Adrenal gland (tissue), 12 donors: Measurements from ENCODE around the gene CDK6. TPM values are rescaled to one million over a fixed set of nuclear protein-coding genes. Genes with fewer than 3 reads are reported as not detected.
"Not testable (repeated sequence)": the region's sequence is repeated elsewhere in the genome, so short reads cannot be mapped to it uniquely, and the experiment has no call there.

ENCODE experiments used
- DNase-seq, 7 donors: peaks; one replicate each; pipeline ENCODE4 v3.0.0-alpha.2; 2019 to 2020
- H3K27ac ChIP-seq, 5 donors: fragments of 200-600 bp; sonication (generic) in 4 of 5; 1 replicate in 3 of 5; 2 replicates in 2 of 5; pipeline versions ENCODE4 v1.5.1 to v1.8.0; 2016 to 2020; ENCODE audit warnings: mild to moderate bottlenecking in 1 of 5
- H3K27me3 ChIP-seq: fragments of 200-600 bp; 2 replicates; pipeline ENCODE4 v1.8.0; 2021
- H3K36me3 ChIP-seq, 2 donors: fragments of 200-600 bp; replicated peaks in 1 of 2; 1 replicate in 1 of 2; 2 replicates in 1 of 2; pipeline versions ENCODE4 v1.5.1 to v1.8.0; 2018 to 2022
- H3K4me1 ChIP-seq, 2 donors: fragments of 200-600 bp; replicated peaks in 1 of 2; 1 replicate in 1 of 2; 2 replicates in 1 of 2; pipeline versions ENCODE4 v1.5.1 to v1.8.0; 2018 to 2021
- H3K4me3 ChIP-seq, 4 donors: fragments of 200-600 bp; sonication (generic) in 3 of 4; one replicate each; pipeline ENCODE4 v1.5.1; 2016 to 2018
- H3K9me3 ChIP-seq, 3 donors: fragments of 200-600 bp; sonication (generic) in 1 of 3; replicated peaks in 1 of 3; 1 replicate in 2 of 3; 2 replicates in 1 of 3; pipeline versions ENCODE4 v1.5.1 to v1.8.0; 2016 to 2021
- CTCF ChIP-seq, 6 experiments: fragments of 450-650 bp in 4 of 6; fragments of 200-600 bp in 2 of 6; sonication (generic) in 1 of 6; IDR thresholded peaks; 1 replicate in 5 of 6; 2 replicates in 1 of 6; pipeline versions ENCODE4 v1.5.1 to v1.8.0; 2016 to 2021; ENCODE audit warnings: antibody characterized with exemption in 6 of 6, mild to moderate bottlenecking in 2 of 6, moderate library complexity in 1 of 6
- POLR2A ChIP-seq, 2 donors: fragments of 450-650 bp; IDR thresholded peaks; one replicate each; pipeline ENCODE4 v1.6.1; 2017; ENCODE audit warnings: antibody characterized with exemption in 2 of 2, mild to moderate bottlenecking in 2 of 2, moderate library complexity in 1 of 2
- WGBS, 4 donors: extraction: QIAGEN DNeasy Blood & Tissue Kit in 2 of 4; methylation state at CpG; one replicate each; pipeline versions ENCODE4 v1.1.5 to v1.1.7; 2013 to 2017; 5-methylcytosine and 5-hydroxymethylcytosine counted together
- intact Hi-C, 2 donors: fragments of 100-400 bp; cut with DNase I; formaldehyde crosslinking; loops; one replicate each; pipeline versions ENCODE4 v1.14.1 to v1.15.0; 2022 to 2023
- polyA plus RNA-seq, 3 donors: library from polyadenylated mRNA; stranded (reverse); fragments of 200-250 nt in 2 of 3; fragments of 350-450 nt in 1 of 3; fragmentation: Illumina TruSeq in 1 of 3; extraction: RNeasy Lipid Tissue Mini Kit (QIAGEN cat#74804) in 1 of 3; gene quantifications; one replicate each; pipeline ENCODE4 v1.2.3, GENCODE V29; 2013 to 2014
- total RNA-seq, 9 donors: library from RNA; depleted of rRNA in 4 of 9; stranded (reverse); fragments of >200 nt in 4 of 9; fragments of 120-200 nt in 1 of 9; fragmentation: NEBNext Ultra II Directional in 1 of 9; extraction: Animal tissue kit (Norgen Biotek cat#: 25700) in 1 of 9; gene quantifications; one replicate each; pipeline versions ENCODE4 v1.1.0 to v1.2.4, GENCODE V29; 2013 to 2023
- donor health status: healthy with polysubstance abuse.
- donor health status: Bipolar disorder and iron deficiency.
- donor health status: DM: yes; HTN: yes; CAD: no.
- donor health status: DM: no; HTN: no; CAD: no.
- donor health status: DM: no; HTN: no; CAD: no.
- donor health status: DM: yes; HTN: yes; CAD: no.

CDK6 gene
- total and polyA plus RNA-seq, 12 donors, result 2.5 to 151 (median 33.4) TPM

DNA sequence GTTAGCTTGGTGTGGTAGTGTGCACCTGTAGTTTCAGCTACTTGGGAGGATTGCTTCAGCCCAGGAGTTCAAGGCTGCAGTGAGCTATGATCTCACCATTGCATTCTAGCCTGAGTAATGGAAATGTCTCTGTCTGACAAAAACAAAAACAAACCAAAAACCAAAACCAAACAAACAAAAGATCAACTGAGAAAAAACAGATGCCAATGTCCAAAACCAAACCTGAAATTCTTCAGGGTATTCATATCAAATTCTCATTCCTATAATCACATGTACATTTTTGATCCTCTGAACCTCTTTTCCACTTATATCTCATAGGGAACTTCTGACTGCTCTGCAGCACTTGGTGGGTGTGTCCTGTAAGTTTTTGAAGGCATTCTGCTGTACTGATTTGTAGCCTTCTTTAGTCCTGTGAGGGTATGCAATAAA lies 87.0 kb downstream of the CDK6 start:
- peak in 1 of 7 donors; percentile 29 for DNase-seq
- peaks cover 14 to 20% of the 10 kb centered on the region in 2 donors for H3K4me1 ChIP-seq
- H3K27ac ChIP-seq, result peak overlapping the region in 1 of 5 donors; percentile 36
- no peaks in the 10 kb centered on the region for H3K9me3 ChIP-seq
- intact Hi-C loops, result no loop called here
- H3K4me3 ChIP-seq, result no peak overlapping the region
- H3K36me3 ChIP-seq, result no peaks in the 10 kb centered on the region
- TF ChIP-seq CTCF (IDR thresholded peaks at IDR 0.05) (no peak), POLR2A (IDR thresholded peaks at IDR 0.05) (no peak)
- no peaks in the 10 kb centered on the region for H3K27me3 ChIP-seq

DNA sequence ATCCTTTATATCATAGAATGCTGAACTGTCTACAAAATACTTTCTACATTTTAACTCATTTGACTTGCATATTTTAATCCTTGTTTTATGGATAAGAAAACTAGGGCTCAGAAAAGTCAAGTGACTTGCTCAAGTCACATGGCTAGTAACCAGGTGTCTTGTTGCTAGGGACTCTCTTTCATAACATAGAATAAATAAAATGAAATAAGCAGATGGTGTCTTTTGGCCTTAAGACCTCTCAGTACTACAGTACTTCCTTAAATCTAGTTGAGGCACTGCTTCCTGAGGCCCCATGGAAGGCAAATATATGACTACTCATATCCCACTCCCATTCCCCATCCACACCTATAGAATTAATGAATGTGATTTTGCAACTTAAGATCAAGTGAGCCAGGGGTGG lies 87.9 kb downstream of the CDK6 start:
- Histone ChIP-seq H3K27ac (no peak overlapping the region), H3K4me1 (peaks cover 14 to 20% of the 10 kb centered on the region in 2 donors), H3K9me3 (no peaks in the 10 kb centered on the region), H3K4me3 (no peak overlapping the region), H3K36me3 (no peaks in the 10 kb centered on the region), H3K27me3 (no peaks in the 10 kb centered on the region)
- no peak for TF ChIP-seq POLR2A (IDR thresholded peaks at IDR 0.05)
- no peak for TF ChIP-seq CTCF (IDR thresholded peaks at IDR 0.05)
- no peak for DNase-seq
- intact Hi-C loops, result no loop called here

GRCh38 chr7:92747041-92747835 lies 89.1 kb downstream of the CDK6 start:
- Histone ChIP-seq H3K4me1 (peaks cover 6 to 13% of the 10 kb centered on the region in 2 donors), H3K4me3 (no peak overlapping the region), H3K27ac (no peak overlapping the region), H3K36me3 (no peaks in the 10 kb centered on the region), H3K27me3 (no peaks in the 10 kb centered on the region), H3K9me3 (no peaks in the 10 kb centered on the region)
- TF ChIP-seq CTCF (IDR thresholded peaks at IDR 0.05) (no peak), POLR2A (IDR thresholded peaks at IDR 0.05) (no peak)
- no peak for DNase-seq
- 74 to 87% (median 75%) methylated on average over 3 of the region's 3 CpGs for WGBS, 4 donors
- intact Hi-C loops, result no loop called here

DNA sequence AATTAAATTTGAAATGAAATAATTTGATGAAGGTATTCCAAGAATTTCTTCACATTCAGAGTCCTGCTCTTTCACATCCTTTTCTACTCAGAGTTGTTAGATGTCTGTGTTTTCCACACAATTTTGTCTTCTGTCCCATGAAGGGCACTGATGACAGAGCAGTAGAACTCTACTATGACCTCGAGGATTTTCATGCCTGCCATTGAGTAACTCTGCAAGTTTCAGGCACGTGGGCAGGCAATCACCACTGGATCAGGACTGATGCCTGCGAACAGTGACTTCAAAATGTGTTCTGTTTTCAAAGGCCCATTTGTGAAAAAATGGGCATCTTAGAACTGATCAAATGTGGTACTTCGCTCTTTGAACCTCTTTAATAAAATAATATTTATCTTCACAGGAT lies 91.1 kb downstream of the CDK6 start:
- DNase-seq, result no peak
- no peak overlapping the region for H3K27ac ChIP-seq
- H3K4me3 ChIP-seq, result no peak overlapping the region
- H3K4me1 ChIP-seq, result peaks cover 4 to 16% of the 10 kb centered on the region in 2 donors
- no peaks in the 10 kb centered on the region for H3K9me3 ChIP-seq
- no peaks in the 10 kb centered on the region for H3K36me3 ChIP-seq
- intact Hi-C loops, result no loop called here
- TF ChIP-seq CTCF (IDR thresholded peaks at IDR 0.05), result no peak
- TF ChIP-seq POLR2A (IDR thresholded peaks at IDR 0.05), result no peak
- H3K27me3 ChIP-seq, result no peaks in the 10 kb centered on the region
- 76 to 78% (median 77%) methylated on average over 4 of the region's 4 CpGs for WGBS, 4 donors

- H3K36me3 ChIP-seq, intact Hi-C loops, DNase-seq, H3K27me3 ChIP-seq, H3K9me3 ChIP-seq, H3K4me3 ChIP-seq, H3K4me1 ChIP-seq, H3K27ac ChIP-seq: not testable (repeated sequence)
- WGBS, 4 donors, result 94 to 98% (median 96%) methylated on average over 4 of the region's 4 CpGs
Observed at GRCh38 chr7:92744180-92744579, 92.2 kb downstream of the CDK6 start.
